Skin of body (tissue), 2 donors: ENCODE data around the gene OLFM3. TPM values are rescaled to one million over a fixed set of nuclear protein-coding genes. Genes with fewer than 3 reads are reported as not detected.

Experiments
- DNase-seq: peaks from one replicate; lab custom pipeline; 2025; lab: John Stamatoyannopoulos, UW
- total RNA-seq: library from RNA; depleted of rRNA; stranded (reverse); fragments of >200 nt; gene quantifications from one replicate; pipeline ENCODE4 v1.2.3, GENCODE V29; 2014

Gene OLFM3
- total RNA-seq, 1 donor from 2014 or later = 0.10 TPM

GRCh38 chr1:101945884-101946283 is 50.8 kb downstream of the OLFM3 start:
- DNase-seq = no peak

- no peak for DNase-seq
Measured at GRCh38 chr1:101943237-101943636, 53.5 kb downstream of the OLFM3 start.

GRCh38 chr1:101942516-101943193 is 54.1 kb downstream of the OLFM3 start:
- DNase-seq = no peak

GRCh38 chr1:101938681-101939080 is 58.0 kb downstream of the OLFM3 start:
- DNase-seq = no peak

GRCh38 chr1:101929343-101929742 is 67.4 kb downstream of the OLFM3 start:
- no peak for DNase-seq

- no peak for DNase-seq
Measured at GRCh38 chr1:101928829-101929228, 67.9 kb downstream of the OLFM3 start.

GRCh38 chr1:101924700-101925099 is 72.0 kb downstream of the OLFM3 start:
- no peak for DNase-seq

GRCh38 chr1:101920577-101920976 is 76.1 kb downstream of the OLFM3 start:
- no peak for DNase-seq

GRCh38 chr1:101918277-101918676 is 78.4 kb downstream of the OLFM3 start:
- no peak for DNase-seq

- no peak for DNase-seq
Measured at GRCh38 chr1:101915597-101915996, 81.1 kb downstream of the OLFM3 start.

- no peak for DNase-seq
Measured at GRCh38 chr1:101914473-101915242, 82.1 kb downstream of the OLFM3 start.

GRCh38 chr1:101911894-101912293 is 84.8 kb downstream of the OLFM3 start:
- no peak for DNase-seq

- DNase-seq = no peak
Measured at GRCh38 chr1:101908980-101909379, 87.7 kb downstream of the OLFM3 start.

GRCh38 chr1:101907264-101907663 is 89.5 kb downstream of the OLFM3 start:
- no peak for DNase-seq

- no peak for DNase-seq
Measured at GRCh38 chr1:101905283-101905835, 91.4 kb downstream of the OLFM3 start.

GRCh38 chr1:101902199-101902598 is 94.5 kb downstream of the OLFM3 start:
- no peak for DNase-seq

- DNase-seq = no peak
Measured at GRCh38 chr1:101898137-101898536, 98.6 kb downstream of the OLFM3 start.

GRCh38 chr1:101884621-101885020 is 112.1 kb downstream of the OLFM3 start:
- no peak for DNase-seq

GRCh38 chr1:101875891-101876290 is 120.8 kb downstream of the OLFM3 start:
- DNase-seq = no peak

GRCh38 chr1:101873672-101874071 is 123.1 kb downstream of the OLFM3 start:
- no peak for DNase-seq

GRCh38 chr1:101859941-101860340 is 136.8 kb downstream of the OLFM3 start:
- DNase-seq = no peak

- no peak for DNase-seq
Measured at GRCh38 chr1:101854271-101854670, 142.5 kb downstream of the OLFM3 start.

- no peak for DNase-seq
Measured at GRCh38 chr1:101852936-101853335, 143.8 kb downstream of the OLFM3 start.
